Measurements from ENCODE around the gene IL18BP. TPM values are rescaled to one million over a fixed set of nuclear protein-coding genes. Genes with fewer than 3 reads are reported as not detected.
A peak's percentile ranks its signal among the peaks of the same experiment; 100 is the strongest.

Gene IL18BP
- total RNA-seq, 1 experiment from 2014 or later = 34.7 TPM

- no TSS peak for BruUV-seq (replicated peaks)
- Histone ChIP-seq H3K4me3 (ENCODE audit: low read depth, low read length) (no peak overlapping the region), H3K9me3 (no peaks in the 10 kb centered on the region), H3K27me3 (replicated peaks; ENCODE audit: control insufficient read depth, insufficient read depth, low read length) (no peaks in the 10 kb centered on the region), H3K36me3 (ENCODE audit: control insufficient read depth, insufficient read depth, low read length) (peaks cover 7% of the 10 kb centered on the region; the same call in 1 of the 2 replicates), H3K4me1 (no peaks in the 10 kb centered on the region)
- H3K9me3 Mint-ChIP-seq (ENCODE audit: unreplicated experiment) = no peaks in the 10 kb centered on the region
- CTCF ChIA-PET = no interaction called here
- TF ChIP-seq CTCF (IDR thresholded peaks at IDR 0.05; ENCODE audit: insufficient read depth in 1 of 2, low read depth in 1 of 2, low read length in 1 of 2, severe bottlenecking in 1 of 2, unreplicated experiment in 1 of 2) = no peak
- DNase-seq = no peak
- H3K4me1 Mint-ChIP-seq (ENCODE audit: low read depth, unreplicated experiment) = no peaks in the 10 kb centered on the region
- H3K4me3 Mint-ChIP-seq (ENCODE audit: unreplicated experiment) = no peak overlapping the region
- POLR2A ChIA-PET = no interaction called here
- intact Hi-C loops (cut with micrococcal nuclease; ENCODE audit: unreplicated experiment) = no loop called here
- H3K27me3 Mint-ChIP-seq (ENCODE audit: insufficient read depth, unreplicated experiment) = no peaks in the 10 kb centered on the region
- no peak overlapping the region for H3K27ac Mint-ChIP-seq (ENCODE audit: unreplicated experiment)
- peaks cover 56% of the 10 kb centered on the region for H3K36me3 Mint-ChIP-seq (ENCODE audit: insufficient read depth, unreplicated experiment)
Measured at GRCh38 chr11:71992136-71992730, 6.5 kb upstream of the IL18BP start.

- Mint-ChIP-seq H3K4me1 (ENCODE audit: low read depth, unreplicated experiment) (no peaks in the 10 kb centered on the region), H3K4me3 (ENCODE audit: unreplicated experiment) (no peak overlapping the region), H3K27me3 (ENCODE audit: insufficient read depth, unreplicated experiment) (no peaks in the 10 kb centered on the region), H3K27ac (ENCODE audit: unreplicated experiment) (no peak overlapping the region), H3K9me3 (ENCODE audit: unreplicated experiment) (no peaks in the 10 kb centered on the region), H3K36me3 (ENCODE audit: insufficient read depth, unreplicated experiment) (peaks cover 64% of the 10 kb centered on the region)
- intact Hi-C loops (cut with micrococcal nuclease; ENCODE audit: unreplicated experiment) = no loop called here
- no peak overlapping the region for H3K4me3 ChIP-seq (ENCODE audit: low read depth, low read length)
- H3K9me3 ChIP-seq = no peaks in the 10 kb centered on the region
- CTCF ChIA-PET = no interaction called here
- peaks cover 7% of the 10 kb centered on the region; the same call in 1 of the 2 replicates for H3K36me3 ChIP-seq (ENCODE audit: control insufficient read depth, insufficient read depth, low read length)
- no peaks in the 10 kb centered on the region for H3K27me3 ChIP-seq (replicated peaks; ENCODE audit: control insufficient read depth, insufficient read depth, low read length)
- DNase-seq = peak in 1 of 2 experiments; percentile 29
- no peaks in the 10 kb centered on the region for H3K4me1 ChIP-seq
- no peak for TF ChIP-seq CTCF (IDR thresholded peaks at IDR 0.05; ENCODE audit: insufficient read depth in 1 of 2, low read depth in 1 of 2, low read length in 1 of 2, severe bottlenecking in 1 of 2, unreplicated experiment in 1 of 2)
- no TSS peak for BruUV-seq (replicated peaks)
- POLR2A ChIA-PET = no interaction called here
Measured at GRCh38 chr11:71994786-71995185, 3.9 kb upstream of the IL18BP start.

GRCh38 chr11:71995726-71996291 is 2.9 kb upstream of the IL18BP start:
- Mint-ChIP-seq H3K9me3 (ENCODE audit: unreplicated experiment) (no peaks in the 10 kb centered on the region), H3K4me1 (ENCODE audit: low read depth, unreplicated experiment) (no peaks in the 10 kb centered on the region), H3K36me3 (ENCODE audit: insufficient read depth, unreplicated experiment) (peaks cover 64% of the 10 kb centered on the region), H3K27me3 (ENCODE audit: insufficient read depth, unreplicated experiment) (no peaks in the 10 kb centered on the region), H3K27ac (ENCODE audit: unreplicated experiment) (no peak overlapping the region), H3K4me3 (ENCODE audit: unreplicated experiment) (no peak overlapping the region)
- POLR2A ChIA-PET = no interaction called here
- no TSS peak for BruUV-seq (replicated peaks)
- no peaks in the 10 kb centered on the region for H3K27me3 ChIP-seq (replicated peaks; ENCODE audit: control insufficient read depth, insufficient read depth, low read length)
- intact Hi-C loops (cut with micrococcal nuclease; ENCODE audit: unreplicated experiment) = no loop called here
- DNase-seq = no peak
- CTCF ChIA-PET = no interaction called here
- H3K4me1 ChIP-seq = no peaks in the 10 kb centered on the region
- H3K9me3 ChIP-seq = no peaks in the 10 kb centered on the region
- H3K4me3 ChIP-seq (ENCODE audit: low read depth, low read length) = no peak overlapping the region
- H3K36me3 ChIP-seq (ENCODE audit: control insufficient read depth, insufficient read depth, low read length) = peaks cover 7% of the 10 kb centered on the region; the same call in 1 of the 2 replicates
- no peak for TF ChIP-seq CTCF (IDR thresholded peaks at IDR 0.05; ENCODE audit: insufficient read depth in 1 of 2, low read depth in 1 of 2, low read length in 1 of 2, severe bottlenecking in 1 of 2, unreplicated experiment in 1 of 2)
